ENCODE data around the gene WBP2.
"Not testable (repeated sequence)": the region's sequence is repeated elsewhere in the genome, so short reads cannot be mapped to it uniquely, and the experiment has no call there.

DNA sequence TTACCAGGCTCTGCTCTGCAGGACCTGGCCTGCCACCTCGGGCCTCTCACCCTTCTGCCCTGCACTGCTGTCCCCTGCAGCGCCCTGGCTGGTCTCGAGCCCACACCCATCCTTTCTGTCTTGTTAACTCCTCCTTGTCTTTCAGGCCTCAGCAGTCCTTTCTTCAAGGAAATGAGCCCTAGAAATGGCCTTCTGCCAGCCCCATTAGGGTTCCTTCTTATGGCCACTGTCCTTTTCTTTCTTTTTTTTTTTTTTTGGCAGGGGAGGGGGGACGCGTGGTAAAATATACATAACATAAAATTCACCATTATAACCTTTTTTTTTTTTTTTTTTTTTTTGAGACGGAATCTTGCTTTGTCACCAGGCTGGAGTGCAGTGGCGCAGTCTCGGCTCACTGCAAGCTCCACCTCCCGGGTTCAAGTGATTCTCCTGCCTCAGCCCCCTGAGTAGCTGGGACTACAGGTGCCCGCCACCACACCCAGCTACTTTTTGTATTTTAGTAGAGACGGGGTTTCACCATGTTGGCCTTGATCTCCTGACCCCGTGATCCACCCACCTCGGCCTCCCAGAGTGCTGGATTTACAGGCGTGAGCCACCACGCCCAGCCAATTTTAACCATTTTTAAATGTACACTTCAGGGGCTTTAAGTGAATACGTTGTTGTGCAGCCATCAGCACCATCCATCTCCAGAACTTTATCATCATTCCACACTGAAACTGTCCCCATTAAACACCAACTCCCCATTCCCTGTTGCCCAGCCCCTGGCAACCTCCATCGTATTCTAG lies 10.5 kb upstream of the WBP2 start:
- TF ChIP-seq, protein P1, sequence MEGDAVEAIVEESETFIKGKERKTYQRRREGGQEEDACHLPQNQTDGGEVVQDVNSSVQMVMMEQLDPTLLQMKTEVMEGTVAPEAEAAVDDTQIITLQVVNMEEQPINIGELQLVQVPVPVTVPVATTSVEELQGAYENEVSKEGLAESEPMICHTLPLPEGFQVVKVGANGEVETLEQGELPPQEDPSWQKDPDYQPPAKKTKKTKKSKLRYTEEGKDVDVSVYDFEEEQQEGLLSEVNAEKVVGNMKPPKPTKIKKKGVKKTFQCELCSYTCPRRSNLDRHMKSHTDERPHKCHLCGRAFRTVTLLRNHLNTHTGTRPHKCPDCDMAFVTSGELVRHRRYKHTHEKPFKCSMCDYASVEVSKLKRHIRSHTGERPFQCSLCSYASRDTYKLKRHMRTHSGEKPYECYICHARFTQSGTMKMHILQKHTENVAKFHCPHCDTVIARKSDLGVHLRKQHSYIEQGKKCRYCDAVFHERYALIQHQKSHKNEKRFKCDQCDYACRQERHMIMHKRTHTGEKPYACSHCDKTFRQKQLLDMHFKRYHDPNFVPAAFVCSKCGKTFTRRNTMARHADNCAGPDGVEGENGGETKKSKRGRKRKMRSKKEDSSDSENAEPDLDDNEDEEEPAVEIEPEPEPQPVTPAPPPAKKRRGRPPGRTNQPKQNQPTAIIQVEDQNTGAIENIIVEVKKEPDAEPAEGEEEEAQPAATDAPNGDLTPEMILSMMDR (IDR thresholded peaks at IDR 0.05 in 2 of 3, conservative IDR thresholded peaks at IDR 0.05 in 1 of 3; ENCODE audit: control insufficient read depth in 2 of 3, extremely low read depth in 1 of 3, insufficient read depth in 1 of 3, low read depth in 3 of 3, low read length in 3 of 3), result not testable (repeated sequence)
- TF ChIP-seq YY1 (IDR thresholded peaks at IDR 0.05; ENCODE audit: low read depth, low read length); RCOR1 (conservative IDR thresholded peaks at IDR 0.05; ENCODE audit: low read depth, low read length); SMC3 (IDR thresholded peaks at IDR 0.05; ENCODE audit: borderline replicate concordance, low read length); SUZ12 (IDR thresholded peaks at IDR 0.05; ENCODE audit: unreplicated experiment): not testable (repeated sequence)
- TF ChIP-seq, protein P2, sequence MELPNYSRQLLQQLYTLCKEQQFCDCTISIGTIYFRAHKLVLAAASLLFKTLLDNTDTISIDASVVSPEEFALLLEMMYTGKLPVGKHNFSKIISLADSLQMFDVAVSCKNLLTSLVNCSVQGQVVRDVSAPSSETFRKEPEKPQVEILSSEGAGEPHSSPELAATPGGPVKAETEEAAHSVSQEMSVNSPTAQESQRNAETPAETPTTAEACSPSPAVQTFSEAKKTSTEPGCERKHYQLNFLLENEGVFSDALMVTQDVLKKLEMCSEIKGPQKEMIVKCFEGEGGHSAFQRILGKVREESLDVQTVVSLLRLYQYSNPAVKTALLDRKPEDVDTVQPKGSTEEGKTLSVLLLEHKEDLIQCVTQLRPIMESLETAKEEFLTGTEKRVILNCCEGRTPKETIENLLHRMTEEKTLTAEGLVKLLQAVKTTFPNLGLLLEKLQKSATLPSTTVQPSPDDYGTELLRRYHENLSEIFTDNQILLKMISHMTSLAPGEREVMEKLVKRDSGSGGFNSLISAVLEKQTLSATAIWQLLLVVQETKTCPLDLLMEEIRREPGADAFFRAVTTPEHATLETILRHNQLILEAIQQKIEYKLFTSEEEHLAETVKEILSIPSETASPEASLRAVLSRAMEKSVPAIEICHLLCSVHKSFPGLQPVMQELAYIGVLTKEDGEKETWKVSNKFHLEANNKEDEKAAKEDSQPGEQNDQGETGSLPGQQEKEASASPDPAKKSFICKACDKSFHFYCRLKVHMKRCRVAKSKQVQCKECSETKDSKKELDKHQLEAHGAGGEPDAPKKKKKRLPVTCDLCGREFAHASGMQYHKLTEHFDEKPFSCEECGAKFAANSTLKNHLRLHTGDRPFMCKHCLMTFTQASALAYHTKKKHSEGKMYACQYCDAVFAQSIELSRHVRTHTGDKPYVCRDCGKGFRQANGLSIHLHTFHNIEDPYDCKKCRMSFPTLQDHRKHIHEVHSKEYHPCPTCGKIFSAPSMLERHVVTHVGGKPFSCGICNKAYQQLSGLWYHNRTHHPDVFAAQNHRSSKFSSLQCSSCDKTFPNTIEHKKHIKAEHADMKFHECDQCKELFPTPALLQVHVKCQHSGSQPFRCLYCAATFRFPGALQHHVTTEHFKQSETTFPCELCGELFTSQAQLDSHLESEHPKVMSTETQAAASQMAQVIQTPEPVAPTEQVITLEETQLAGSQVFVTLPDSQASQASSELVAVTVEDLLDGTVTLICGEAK (IDR thresholded peaks at IDR 0.05; ENCODE audit: borderline replicate concordance), result not testable (repeated sequence)

Data from GM12878 (cell line).